Neural progenitor cell (in vitro differentiated cells): ENCODE results near the gene NEU3. TPM values are rescaled to one million over a fixed set of nuclear protein-coding genes. Genes with fewer than 3 reads are reported as not detected.

Experiments
- DNase-seq: peaks from one replicate; pipeline ENCODE4 v3.0.0-alpha.2; 2016; ENCODE audit warnings: low spot score
- H2AFZ ChIP-seq: fragments of 200-600 bp; sonication (generic); replicated peaks from 2 replicates; pipeline ENCODE4 v1.6.1; 2016; ENCODE audit warnings: antibody characterized with exemption
- H3F3A ChIP-seq: fragments of 200-600 bp; sonication (generic); 2 replicates; pipeline ENCODE4 v1.6.1; 2016; ENCODE audit warnings: antibody characterized with exemption, low read depth
- H3K27ac ChIP-seq: fragments of 200-600 bp; sonication (generic); 2 replicates; pipeline ENCODE4 v1.5.1; 2016; ENCODE audit warnings: mild to moderate bottlenecking
- H3K27me3 ChIP-seq: fragments of 200-600 bp; sonication (generic); 2 replicates; pipeline ENCODE4 v1.6.1; 2016; ENCODE audit warnings: mild to moderate bottlenecking, moderate library complexity
- H3K36me3 ChIP-seq: fragments of 200-600 bp; sonication (generic); 2 replicates; pipeline ENCODE4 v1.5.1; 2016
- H3K4me1 ChIP-seq: fragments of 200-600 bp; sonication (generic); 2 replicates; pipeline ENCODE4 v1.6.1; 2016; ENCODE audit warnings: mixed run types
- H3K4me2 ChIP-seq: fragments of 200-600 bp; sonication (generic); 2 replicates; pipeline ENCODE4 v1.6.1; 2016
- H3K4me3 ChIP-seq: fragments of 200-600 bp; sonication (generic); 2 replicates; pipeline ENCODE4 v1.5.1; 2016
- H3K79me2 ChIP-seq: fragments of 200-600 bp; sonication (generic); 2 replicates; pipeline ENCODE4 v1.6.1; 2016; ENCODE audit warnings: low read depth
- H3K9ac ChIP-seq: fragments of 200-600 bp; sonication (generic); 2 replicates; pipeline ENCODE4 v1.6.1; 2016
- H3K9me3 ChIP-seq: fragments of 200-600 bp; sonication (generic); 2 replicates; pipeline ENCODE4 v1.5.1; 2016; ENCODE audit warnings: low read depth
- H4K20me1 ChIP-seq: fragments of 200-600 bp; sonication (generic); 2 replicates; pipeline ENCODE4 v1.6.1; 2016; ENCODE audit warnings: low read depth
- H3K27ac Mint-ChIP-seq: 3 replicates; pipeline ENCODE4 v1.8.0; 2021; ENCODE audit warnings: mixed read lengths
- H3K27me3 Mint-ChIP-seq: 2 replicates; pipeline ENCODE4 v1.8.0; 2022; ENCODE audit warnings: low read depth, mild to moderate bottlenecking, inconsistent platforms, moderate library complexity, mixed read lengths; ENCODE audit not compliant: insufficient read depth
- H3K36me3 Mint-ChIP-seq: 3 replicates; pipeline ENCODE4 v1.8.0; 2021; ENCODE audit warnings: mixed read lengths
- H3K4me1 Mint-ChIP-seq: 3 replicates; pipeline ENCODE4 v1.8.0; 2021; ENCODE audit warnings: mixed read lengths
- H3K4me3 Mint-ChIP-seq: 3 replicates; pipeline ENCODE4 v1.8.0; 2021; ENCODE audit warnings: mild to moderate bottlenecking, moderate library complexity, mixed read lengths
- H3K9me3 Mint-ChIP-seq: 3 replicates; pipeline ENCODE4 v1.8.0; 2020; ENCODE audit warnings: mixed read lengths
- EZH2 ChIP-seq: fragments of 200-600 bp; sonication (generic); IDR thresholded peaks from 2 replicates; pipeline ENCODE4 v1.6.1; 2017; ENCODE audit warnings: antibody characterized with exemption, mild to moderate bottlenecking, moderate library complexity
- EZH2phosphoT487 ChIP-seq: fragments of 200-600 bp; sonication (generic); IDR thresholded peaks from 2 replicates; pipeline ENCODE4 v1.6.1; 2017; ENCODE audit warnings: antibody characterized with exemption
- total RNA-seq: library from RNA; depleted of rRNA; stranded (reverse); fragments of >200 nt; gene quantifications from 2 replicates; pipeline ENCODE4 v1.2.3, GENCODE V29; 2015; ENCODE audit warnings: low replicate concordance
- TF ChIP-seq, protein P1 (sequence below): fragments of 200-600 bp; sonication (generic); IDR thresholded peaks from 2 replicates; pipeline ENCODE4 v1.5.1; 2017; ENCODE audit warnings: antibody characterized with exemption, mild to moderate bottlenecking

Gene NEU3
- total RNA-seq, 1 donor from 2014 or later: 12.4 TPM

DNA sequence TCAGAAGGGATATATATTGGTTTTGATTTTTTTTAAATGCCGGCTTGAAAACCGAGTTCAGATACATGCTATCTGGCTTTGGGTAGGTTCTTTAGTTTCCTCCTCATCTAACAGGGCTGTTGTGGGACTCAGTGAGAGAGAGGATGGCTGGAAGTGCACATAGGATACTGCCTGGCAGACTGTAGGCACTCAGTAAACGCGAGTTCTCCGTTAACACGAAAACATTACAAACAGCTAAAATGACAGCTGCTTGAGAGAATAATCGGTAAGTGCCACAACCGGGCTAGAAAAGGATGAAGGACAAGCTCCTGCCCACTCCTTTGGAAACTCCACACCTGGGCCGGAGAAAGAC is 40.2 kb upstream of the NEU3 start:
- Histone ChIP-seq H3K79me2 (peaks cover 48% of the 10 kb centered on the region), H3K36me3 (no peaks in the 10 kb centered on the region), H3K27ac (no peak overlapping the region), H3K4me3 (peak overlapping the region; percentile 96), H3F3A (no peaks in the 10 kb centered on the region), H2AFZ (peak overlapping the region; percentile 83), H3K4me2 (peak overlapping the region; percentile 78), H3K27me3 (no peaks in the 10 kb centered on the region), H3K9ac (peak overlapping the region; percentile 40), H3K4me1 (peaks cover 5% of the 10 kb centered on the region), H4K20me1 (no peaks in the 10 kb centered on the region), H3K9me3 (no peaks in the 10 kb centered on the region)
- Mint-ChIP-seq H3K4me1 (peaks cover 19% of the 10 kb centered on the region), H3K36me3 (peaks cover 10% of the 10 kb centered on the region), H3K27me3 (peaks cover 4% of the 10 kb centered on the region), H3K4me3 (peak overlapping the region; percentile 98), H3K27ac (peak overlapping the region; percentile 3), H3K9me3 (no peaks in the 10 kb centered on the region)
- TF ChIP-seq, protein P1, sequence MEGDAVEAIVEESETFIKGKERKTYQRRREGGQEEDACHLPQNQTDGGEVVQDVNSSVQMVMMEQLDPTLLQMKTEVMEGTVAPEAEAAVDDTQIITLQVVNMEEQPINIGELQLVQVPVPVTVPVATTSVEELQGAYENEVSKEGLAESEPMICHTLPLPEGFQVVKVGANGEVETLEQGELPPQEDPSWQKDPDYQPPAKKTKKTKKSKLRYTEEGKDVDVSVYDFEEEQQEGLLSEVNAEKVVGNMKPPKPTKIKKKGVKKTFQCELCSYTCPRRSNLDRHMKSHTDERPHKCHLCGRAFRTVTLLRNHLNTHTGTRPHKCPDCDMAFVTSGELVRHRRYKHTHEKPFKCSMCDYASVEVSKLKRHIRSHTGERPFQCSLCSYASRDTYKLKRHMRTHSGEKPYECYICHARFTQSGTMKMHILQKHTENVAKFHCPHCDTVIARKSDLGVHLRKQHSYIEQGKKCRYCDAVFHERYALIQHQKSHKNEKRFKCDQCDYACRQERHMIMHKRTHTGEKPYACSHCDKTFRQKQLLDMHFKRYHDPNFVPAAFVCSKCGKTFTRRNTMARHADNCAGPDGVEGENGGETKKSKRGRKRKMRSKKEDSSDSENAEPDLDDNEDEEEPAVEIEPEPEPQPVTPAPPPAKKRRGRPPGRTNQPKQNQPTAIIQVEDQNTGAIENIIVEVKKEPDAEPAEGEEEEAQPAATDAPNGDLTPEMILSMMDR: no peak
- TF ChIP-seq EZH2phosphoT487 (no peak), EZH2 (no peak)
- DNase-seq: no peak

DNA sequence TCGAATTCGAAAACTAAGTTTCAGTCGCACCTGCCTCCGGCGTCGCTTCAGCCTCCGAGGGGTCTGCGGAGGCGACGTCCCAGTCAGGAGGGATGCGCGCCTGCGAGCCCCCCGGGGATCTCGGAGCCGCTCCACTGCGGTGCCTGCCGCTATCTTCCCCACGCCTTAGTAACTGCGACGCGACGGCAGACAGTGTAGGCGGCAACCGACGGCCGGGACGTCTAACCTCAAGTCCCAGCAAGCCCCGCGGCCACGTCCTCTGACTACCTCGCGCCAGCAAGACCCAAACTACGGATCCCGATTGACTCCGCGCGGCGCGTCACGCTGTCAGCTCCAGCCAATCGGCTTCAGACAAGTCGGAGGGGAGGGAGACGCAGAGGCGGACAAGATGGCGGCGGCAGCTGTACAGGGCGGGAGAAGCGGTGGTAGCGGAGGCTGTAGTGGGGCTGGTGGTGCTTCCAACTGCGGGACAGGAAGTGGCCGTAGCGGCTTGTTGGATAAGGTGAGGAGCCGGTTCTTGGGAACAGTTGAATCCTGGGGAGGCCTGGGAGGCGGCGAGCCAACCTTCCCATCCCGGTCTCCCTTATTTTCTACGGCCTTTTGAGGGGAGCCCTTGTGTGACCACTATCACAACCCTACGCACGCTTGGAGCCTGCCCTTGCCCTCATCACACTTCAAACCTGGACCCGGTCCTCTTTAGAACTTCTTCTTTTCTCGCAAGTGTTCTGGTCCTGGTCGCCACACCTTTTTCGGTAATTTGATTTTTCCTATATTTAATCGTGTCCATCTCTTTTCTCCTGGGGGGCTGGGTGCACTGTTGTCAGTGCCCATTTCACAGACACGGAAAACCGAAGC is 39.6 kb upstream of the NEU3 start, which contains the start of the genes SPCS2 and XRRA1:
Gene SPCS2 (plus strand): TSS at position 369 of the 855 bp plus-strand sequence. CDS start 20 bp downstream, at position 389.
Gene XRRA1 (minus strand): TSS at position 194 of the 855 bp plus-strand sequence. CDS start 8,213 bp downstream, outside the sequence.
- Histone ChIP-seq H3K9me3 (no peaks in the 10 kb centered on the region), H3K4me2 (peak within 1 kb of the TSS; percentile 98), H3K4me3 (peak within 1 kb of the TSS; percentile 96), H3F3A (no peaks in the 10 kb centered on the region), H4K20me1 (no peaks in the 10 kb centered on the region), H3K27ac (peak within 1 kb of the TSS; percentile 6), H3K36me3 (no peaks in the 10 kb centered on the region), H3K79me2 (peaks cover 54% of the 10 kb centered on the region), H3K9ac (peak within 1 kb of the TSS; percentile 91), H3K4me1 (peaks cover 5% of the 10 kb centered on the region), H2AFZ (peak within 1 kb of the TSS; percentile 83), H3K27me3 (no peaks in the 10 kb centered on the region)
- peak within 1 kb of the TSS; percentile 97 for H3K27ac Mint-ChIP-seq
- no peaks in the 10 kb centered on the region for H3K9me3 Mint-ChIP-seq
- H3K4me1 Mint-ChIP-seq: peaks cover 19% of the 10 kb centered on the region
- TF ChIP-seq EZH2phosphoT487 (no peak), EZH2 (no peak)
- TF ChIP-seq, protein P1: no peak
- peaks cover 4% of the 10 kb centered on the region for H3K27me3 Mint-ChIP-seq
- H3K4me3 Mint-ChIP-seq: peak within 1 kb of the TSS; percentile 98
- DNase-seq: peak; percentile 98
- H3K36me3 Mint-ChIP-seq: peaks cover 12% of the 10 kb centered on the region

DNA sequence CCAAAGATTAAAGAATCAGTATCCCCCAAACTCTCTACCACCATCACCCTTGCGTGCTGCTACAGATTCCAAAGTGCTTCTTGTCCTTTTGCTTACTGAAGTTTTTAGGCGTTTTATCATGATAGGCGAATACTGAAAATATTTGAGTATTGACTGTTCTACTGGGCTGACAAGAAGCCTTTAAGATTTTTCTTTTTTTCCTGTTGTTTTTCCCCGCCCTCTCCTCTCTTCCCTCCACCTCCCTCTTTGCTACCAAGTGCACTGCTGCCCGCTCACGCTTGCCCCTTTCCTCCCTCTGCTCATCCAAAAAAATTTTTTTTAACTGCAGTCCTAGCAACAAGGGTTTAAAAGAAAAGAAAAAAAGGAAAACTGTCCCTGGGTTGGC is 39.0 kb upstream of the NEU3 start:
- H3K4me3 Mint-ChIP-seq: peak overlapping the region; percentile 98
- H3K27me3 Mint-ChIP-seq: peaks cover 4% of the 10 kb centered on the region
- H3K9me3 Mint-ChIP-seq: peaks cover under 1% of the 10 kb centered on the region
- peaks cover 5% of the 10 kb centered on the region for H3K4me1 ChIP-seq
- H3K36me3 ChIP-seq: no peaks in the 10 kb centered on the region
- no peaks in the 10 kb centered on the region for H3F3A ChIP-seq
- H3K9me3 ChIP-seq: no peaks in the 10 kb centered on the region
- peaks cover 18% of the 10 kb centered on the region for H3K36me3 Mint-ChIP-seq
- H3K27me3 ChIP-seq: no peaks in the 10 kb centered on the region
- H3K4me3 ChIP-seq: peak overlapping the region; percentile 96
- DNase-seq: no peak
- peak overlapping the region; percentile 6 for H3K27ac ChIP-seq
- peak overlapping the region; percentile 97 for H3K27ac Mint-ChIP-seq
- H3K4me2 ChIP-seq: peak overlapping the region; percentile 98
- H4K20me1 ChIP-seq: no peaks in the 10 kb centered on the region
- H2AFZ ChIP-seq: peak overlapping the region; percentile 66
- H3K9ac ChIP-seq: peak overlapping the region; percentile 91
- TF ChIP-seq EZH2phosphoT487: no peak
- no peak for TF ChIP-seq EZH2
- TF ChIP-seq, protein P1: no peak
- H3K4me1 Mint-ChIP-seq: peaks cover 19% of the 10 kb centered on the region
- H3K79me2 ChIP-seq: peaks cover 61% of the 10 kb centered on the region
